MM.1S (cell line): Measurements from ENCODE around the gene MCUR1.

Experiments
- EZH2 ChIP-seq: fragments of 300-600 bp; sonication (generic); optimal IDR thresholded peaks from 2 replicates; pipeline ENCODE3; 2017; ENCODE audit warnings: low read depth, mild to moderate bottlenecking, antibody characterized with exemption, low read length, mixed read lengths
- TF ChIP-seq, protein P1 (sequence below): fragments of 300-600 bp; sonication (generic); IDR thresholded peaks from 2 replicates; pipeline ENCODE4 v1.5.1; 2016; ENCODE audit warnings: antibody characterized with exemption, low read length, mixed read lengths

DNA sequence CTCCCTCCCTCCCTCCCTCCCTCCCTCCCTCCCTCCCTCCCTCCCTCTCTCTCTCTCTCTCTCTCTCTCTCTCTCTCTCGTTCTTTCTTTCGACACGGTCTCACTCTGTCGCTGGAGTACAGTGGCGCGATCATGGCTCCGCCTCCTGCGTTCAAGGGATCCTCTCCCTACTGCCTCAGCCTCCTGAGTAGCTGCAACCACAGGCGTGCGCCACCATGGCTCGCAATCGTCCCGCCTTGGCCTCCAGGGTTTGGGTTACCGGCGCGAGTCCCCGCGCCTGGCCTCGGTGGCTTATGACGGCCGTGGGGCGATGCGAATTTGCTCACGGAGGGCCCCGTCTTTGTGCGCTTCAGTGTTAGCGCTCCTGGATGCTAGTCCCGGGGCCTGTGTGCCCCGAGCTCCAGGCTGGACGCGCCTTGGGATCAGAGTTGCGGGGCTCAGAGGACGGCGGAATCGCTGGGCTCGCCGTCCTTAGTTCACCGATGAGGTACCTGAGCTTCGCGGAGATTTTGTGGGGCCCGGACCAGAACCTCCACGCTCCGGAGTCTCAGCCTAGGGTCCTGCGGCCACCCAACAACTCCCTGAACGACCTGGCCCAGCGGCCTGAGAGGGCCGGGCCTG lies 45.2 kb downstream of the MCUR1 start:
- TF ChIP-seq, protein P1, sequence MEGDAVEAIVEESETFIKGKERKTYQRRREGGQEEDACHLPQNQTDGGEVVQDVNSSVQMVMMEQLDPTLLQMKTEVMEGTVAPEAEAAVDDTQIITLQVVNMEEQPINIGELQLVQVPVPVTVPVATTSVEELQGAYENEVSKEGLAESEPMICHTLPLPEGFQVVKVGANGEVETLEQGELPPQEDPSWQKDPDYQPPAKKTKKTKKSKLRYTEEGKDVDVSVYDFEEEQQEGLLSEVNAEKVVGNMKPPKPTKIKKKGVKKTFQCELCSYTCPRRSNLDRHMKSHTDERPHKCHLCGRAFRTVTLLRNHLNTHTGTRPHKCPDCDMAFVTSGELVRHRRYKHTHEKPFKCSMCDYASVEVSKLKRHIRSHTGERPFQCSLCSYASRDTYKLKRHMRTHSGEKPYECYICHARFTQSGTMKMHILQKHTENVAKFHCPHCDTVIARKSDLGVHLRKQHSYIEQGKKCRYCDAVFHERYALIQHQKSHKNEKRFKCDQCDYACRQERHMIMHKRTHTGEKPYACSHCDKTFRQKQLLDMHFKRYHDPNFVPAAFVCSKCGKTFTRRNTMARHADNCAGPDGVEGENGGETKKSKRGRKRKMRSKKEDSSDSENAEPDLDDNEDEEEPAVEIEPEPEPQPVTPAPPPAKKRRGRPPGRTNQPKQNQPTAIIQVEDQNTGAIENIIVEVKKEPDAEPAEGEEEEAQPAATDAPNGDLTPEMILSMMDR: no peak
- TF ChIP-seq EZH2: no peak
